Neural cell (in vitro differentiated cells): ENCODE measurements around the gene TRPC4AP. TPM values are rescaled to one million over a fixed set of nuclear protein-coding genes. Genes with fewer than 3 reads are reported as not detected.

ENCODE experiments used
- H2AFZ ChIP-seq: fragments of 200-600, 300-800 bp; sonication (generic), shearing (Covaris generic); 2 replicates; pipeline ENCODE4 v1.6.0; 2014; ENCODE audit warnings: low read depth, mild to moderate bottlenecking, antibody characterized with exemption, low read length, moderate library complexity
- H3F3A ChIP-seq: fragments of 200-600 bp; shearing (Covaris generic); 2 replicates; pipeline ENCODE4 v1.6.1; 2016; ENCODE audit warnings: mild to moderate bottlenecking, moderate library complexity, mixed read lengths, antibody characterized with exemption, low read length; ENCODE audit not compliant: insufficient read depth, poor library complexity, severe bottlenecking
- H3K27ac ChIP-seq: fragments of 200-600, 300-800 bp; sonication (generic), shearing (Covaris generic); 2 replicates; pipeline ENCODE4 v1.5.1; 2014; ENCODE audit warnings: mild to moderate bottlenecking, low read length, moderate library complexity
- H3K27me3 ChIP-seq: fragments of 300-800, 200-600 bp; sonication (generic), shearing (Covaris generic); 2 replicates; pipeline ENCODE4 v1.6.0; 2014; ENCODE audit warnings: mild to moderate bottlenecking, low read depth, low read length, moderate library complexity; ENCODE audit not compliant: insufficient read depth
- H3K36me3 ChIP-seq: fragments of 300-800, 200-600 bp; sonication (generic), shearing (Covaris generic); 2 replicates; pipeline ENCODE4 v1.5.1; 2014; ENCODE audit warnings: mild to moderate bottlenecking, antibody characterized with exemption, low read length, moderate library complexity; ENCODE audit not compliant: insufficient read depth
- H3K4me2 ChIP-seq: fragments of 300-800, 200-600 bp; sonication (generic), shearing (Covaris generic); 2 replicates; pipeline ENCODE4 v1.6.0; 2014; ENCODE audit warnings: mild to moderate bottlenecking, low read length
- H3K4me3 ChIP-seq: fragments of 300-800, 200-600 bp; sonication (generic), shearing (Covaris generic); 2 replicates; pipeline ENCODE4 v1.5.1; 2014; ENCODE audit warnings: mild to moderate bottlenecking, low read length, moderate library complexity
- H3K79me2 ChIP-seq: fragments of 200-600 bp; shearing (Covaris generic); replicated peaks from 2 replicates; pipeline ENCODE4 v1.6.0; 2014; ENCODE audit warnings: mild to moderate bottlenecking, low read length, moderate library complexity; ENCODE audit not compliant: insufficient read depth
- H3K9ac ChIP-seq: fragments of 300-800, 200-600 bp; sonication (generic), shearing (Covaris generic); 2 replicates; pipeline ENCODE4 v1.6.1; 2016; ENCODE audit warnings: mild to moderate bottlenecking, low read length, mixed read lengths
- H3K9me2 ChIP-seq: fragments of 200-600 bp; shearing (Covaris generic); 2 replicates; pipeline ENCODE4 v1.6.1; 2016; ENCODE audit warnings: mild to moderate bottlenecking, low read length, mixed read lengths; ENCODE audit not compliant: insufficient read depth
- H3K9me3 ChIP-seq: fragments of 200-600, 300-800 bp; sonication (generic), shearing (Covaris generic); 2 replicates; pipeline ENCODE4 v1.6.1; 2016; ENCODE audit warnings: mild to moderate bottlenecking, mixed run types, low read length, moderate library complexity, mixed read lengths
- H4K20me1 ChIP-seq: fragments of 200-600 bp; shearing (Covaris generic); 2 replicates; pipeline ENCODE4 v1.6.1; 2016; ENCODE audit warnings: mild to moderate bottlenecking, mixed run types; ENCODE audit not compliant: insufficient read depth
- EP300 ChIP-seq: fragments of 450-650 bp; conservative IDR thresholded peaks from 2 replicates; pipeline ENCODE4 v1.6.1; 2014; ENCODE audit warnings: antibody characterized with exemption, mild to moderate bottlenecking, moderate library complexity; ENCODE audit not compliant: poor library complexity, severe bottlenecking
- EZH2 ChIP-seq: fragments of 200-600, 300-800 bp; shearing (Covaris generic), sonication (generic); IDR thresholded peaks from 2 replicates; pipeline ENCODE4 v1.6.1; 2014; ENCODE audit warnings: antibody characterized with exemption, low read length, borderline replicate concordance, mild to moderate bottlenecking; ENCODE audit not compliant: insufficient read depth, poor library complexity, severe bottlenecking
- MXI1 ChIP-seq: fragments of 450-650 bp; conservative IDR thresholded peaks from 2 replicates; pipeline ENCODE4 v1.6.1; 2014; ENCODE audit warnings: antibody characterized with exemption, mild to moderate bottlenecking; ENCODE audit not compliant: poor library complexity, severe bottlenecking
- POLR2AphosphoS5 ChIP-seq: IDR thresholded peaks from 2 replicates; pipeline ENCODE4 v1.6.1; 2012
- RAD21 ChIP-seq: fragments of 450-650 bp; conservative IDR thresholded peaks from 2 replicates; pipeline ENCODE4 v1.6.1; 2014; ENCODE audit warnings: antibody characterized with exemption, mild to moderate bottlenecking, moderate library complexity
- SMC3 ChIP-seq: fragments of 450-650 bp; conservative IDR thresholded peaks from 2 replicates; pipeline ENCODE4 v1.6.1; 2014; ENCODE audit warnings: antibody characterized with exemption, mild to moderate bottlenecking, moderate library complexity; ENCODE audit not compliant: poor library complexity
- TAF1 ChIP-seq: IDR thresholded peaks from 2 replicates; pipeline ENCODE4 v1.6.1; 2012; ENCODE audit warnings: low read depth
- polyA plus RNA-seq: library from polyadenylated mRNA; depleted of rRNA; stranded (reverse); fragments of >200 nt; gene quantifications from 2 replicates; pipeline ENCODE4 v1.2.3, GENCODE V29; 2014
- TF ChIP-seq, protein P1 (sequence below): fragments of 450-650 bp; IDR thresholded peaks from 2 replicates; pipeline ENCODE4 v1.5.1; 2014; ENCODE audit warnings: antibody characterized with exemption, mild to moderate bottlenecking, moderate library complexity; ENCODE audit not compliant: poor library complexity, severe bottlenecking
- TF ChIP-seq, protein P2 (sequence below): IDR thresholded peaks from 2 replicates; pipeline ENCODE4 v1.6.1; 2012; ENCODE audit warnings: borderline replicate concordance

TRPC4AP gene
- polyA plus RNA-seq, 1 donor from 2014 or later: 85.9 TPM

DNA sequence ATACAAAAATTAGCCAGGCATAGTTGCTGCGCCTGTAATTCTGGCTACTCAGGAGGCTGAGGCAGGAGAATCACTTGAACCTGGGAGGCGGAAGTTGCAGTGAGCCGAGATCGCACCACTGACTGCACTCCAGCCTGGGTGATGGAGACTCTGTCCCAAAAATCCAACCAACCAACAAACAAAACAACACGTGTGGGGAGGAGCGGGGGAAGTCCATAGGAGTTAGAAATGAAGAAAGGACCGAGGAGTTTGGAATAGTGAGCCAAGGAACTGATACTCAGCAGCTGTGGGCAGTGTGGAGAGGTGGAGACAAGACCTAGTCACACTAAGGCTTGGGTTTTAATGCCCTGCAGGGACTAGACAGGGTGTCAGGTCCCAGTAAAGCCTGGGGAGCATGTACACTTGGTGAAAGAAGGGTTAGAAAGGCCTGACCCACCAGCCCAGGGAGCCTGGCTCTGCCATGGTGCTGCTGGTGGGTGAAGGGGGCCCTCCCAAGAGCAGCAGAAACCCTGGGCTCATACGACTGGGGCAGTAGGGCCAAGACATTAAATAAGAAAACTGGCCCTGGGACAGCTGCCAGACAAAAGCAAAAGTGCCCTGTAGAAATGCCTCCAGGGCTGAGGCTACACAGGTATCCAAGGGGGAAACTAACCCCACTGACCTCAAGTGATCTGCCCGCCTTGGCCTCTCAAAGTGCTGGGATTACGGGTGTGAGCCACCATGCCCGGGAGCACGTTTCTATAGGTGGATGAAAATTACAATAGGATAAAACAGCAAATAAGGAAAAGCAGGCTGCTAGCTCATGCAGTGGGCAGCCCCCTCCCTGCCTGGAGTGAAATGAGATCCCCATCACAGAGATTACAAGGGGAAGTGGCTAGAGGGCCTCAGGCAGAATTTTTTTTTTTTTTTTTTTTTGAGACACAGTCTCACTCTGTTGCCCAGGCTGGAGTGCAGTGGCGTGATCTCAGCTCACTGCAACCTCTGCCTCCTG is 78.9 kb downstream of the TRPC4AP start:
- Histone ChIP-seq H3K9me3 (no peaks in the 10 kb centered on the region), H3K9ac (no peak overlapping the region), H3K27ac (no peak overlapping the region), H3K27me3 (no peaks in the 10 kb centered on the region), H3K9me2 (no peaks in the 10 kb centered on the region), H4K20me1 (no peaks in the 10 kb centered on the region), H3F3A (no peaks in the 10 kb centered on the region), H3K79me2 (no peaks in the 10 kb centered on the region), H3K4me2 (no peak overlapping the region), H3K36me3 (peaks cover 6% of the 10 kb centered on the region), H2AFZ (no peak overlapping the region), H3K4me3 (no peak overlapping the region)
- TF ChIP-seq, protein P1, sequence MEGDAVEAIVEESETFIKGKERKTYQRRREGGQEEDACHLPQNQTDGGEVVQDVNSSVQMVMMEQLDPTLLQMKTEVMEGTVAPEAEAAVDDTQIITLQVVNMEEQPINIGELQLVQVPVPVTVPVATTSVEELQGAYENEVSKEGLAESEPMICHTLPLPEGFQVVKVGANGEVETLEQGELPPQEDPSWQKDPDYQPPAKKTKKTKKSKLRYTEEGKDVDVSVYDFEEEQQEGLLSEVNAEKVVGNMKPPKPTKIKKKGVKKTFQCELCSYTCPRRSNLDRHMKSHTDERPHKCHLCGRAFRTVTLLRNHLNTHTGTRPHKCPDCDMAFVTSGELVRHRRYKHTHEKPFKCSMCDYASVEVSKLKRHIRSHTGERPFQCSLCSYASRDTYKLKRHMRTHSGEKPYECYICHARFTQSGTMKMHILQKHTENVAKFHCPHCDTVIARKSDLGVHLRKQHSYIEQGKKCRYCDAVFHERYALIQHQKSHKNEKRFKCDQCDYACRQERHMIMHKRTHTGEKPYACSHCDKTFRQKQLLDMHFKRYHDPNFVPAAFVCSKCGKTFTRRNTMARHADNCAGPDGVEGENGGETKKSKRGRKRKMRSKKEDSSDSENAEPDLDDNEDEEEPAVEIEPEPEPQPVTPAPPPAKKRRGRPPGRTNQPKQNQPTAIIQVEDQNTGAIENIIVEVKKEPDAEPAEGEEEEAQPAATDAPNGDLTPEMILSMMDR: no peak
- TF ChIP-seq RAD21 (no peak), MXI1 (no peak), TAF1 (no peak), SMC3 (no peak), EZH2 (no peak), POLR2AphosphoS5 (no peak), EP300 (no peak)
- TF ChIP-seq, protein P2, sequence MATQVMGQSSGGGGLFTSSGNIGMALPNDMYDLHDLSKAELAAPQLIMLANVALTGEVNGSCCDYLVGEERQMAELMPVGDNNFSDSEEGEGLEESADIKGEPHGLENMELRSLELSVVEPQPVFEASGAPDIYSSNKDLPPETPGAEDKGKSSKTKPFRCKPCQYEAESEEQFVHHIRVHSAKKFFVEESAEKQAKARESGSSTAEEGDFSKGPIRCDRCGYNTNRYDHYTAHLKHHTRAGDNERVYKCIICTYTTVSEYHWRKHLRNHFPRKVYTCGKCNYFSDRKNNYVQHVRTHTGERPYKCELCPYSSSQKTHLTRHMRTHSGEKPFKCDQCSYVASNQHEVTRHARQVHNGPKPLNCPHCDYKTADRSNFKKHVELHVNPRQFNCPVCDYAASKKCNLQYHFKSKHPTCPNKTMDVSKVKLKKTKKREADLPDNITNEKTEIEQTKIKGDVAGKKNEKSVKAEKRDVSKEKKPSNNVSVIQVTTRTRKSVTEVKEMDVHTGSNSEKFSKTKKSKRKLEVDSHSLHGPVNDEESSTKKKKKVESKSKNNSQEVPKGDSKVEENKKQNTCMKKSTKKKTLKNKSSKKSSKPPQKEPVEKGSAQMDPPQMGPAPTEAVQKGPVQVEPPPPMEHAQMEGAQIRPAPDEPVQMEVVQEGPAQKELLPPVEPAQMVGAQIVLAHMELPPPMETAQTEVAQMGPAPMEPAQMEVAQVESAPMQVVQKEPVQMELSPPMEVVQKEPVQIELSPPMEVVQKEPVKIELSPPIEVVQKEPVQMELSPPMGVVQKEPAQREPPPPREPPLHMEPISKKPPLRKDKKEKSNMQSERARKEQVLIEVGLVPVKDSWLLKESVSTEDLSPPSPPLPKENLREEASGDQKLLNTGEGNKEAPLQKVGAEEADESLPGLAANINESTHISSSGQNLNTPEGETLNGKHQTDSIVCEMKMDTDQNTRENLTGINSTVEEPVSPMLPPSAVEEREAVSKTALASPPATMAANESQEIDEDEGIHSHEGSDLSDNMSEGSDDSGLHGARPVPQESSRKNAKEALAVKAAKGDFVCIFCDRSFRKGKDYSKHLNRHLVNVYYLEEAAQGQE: no peak

DNA sequence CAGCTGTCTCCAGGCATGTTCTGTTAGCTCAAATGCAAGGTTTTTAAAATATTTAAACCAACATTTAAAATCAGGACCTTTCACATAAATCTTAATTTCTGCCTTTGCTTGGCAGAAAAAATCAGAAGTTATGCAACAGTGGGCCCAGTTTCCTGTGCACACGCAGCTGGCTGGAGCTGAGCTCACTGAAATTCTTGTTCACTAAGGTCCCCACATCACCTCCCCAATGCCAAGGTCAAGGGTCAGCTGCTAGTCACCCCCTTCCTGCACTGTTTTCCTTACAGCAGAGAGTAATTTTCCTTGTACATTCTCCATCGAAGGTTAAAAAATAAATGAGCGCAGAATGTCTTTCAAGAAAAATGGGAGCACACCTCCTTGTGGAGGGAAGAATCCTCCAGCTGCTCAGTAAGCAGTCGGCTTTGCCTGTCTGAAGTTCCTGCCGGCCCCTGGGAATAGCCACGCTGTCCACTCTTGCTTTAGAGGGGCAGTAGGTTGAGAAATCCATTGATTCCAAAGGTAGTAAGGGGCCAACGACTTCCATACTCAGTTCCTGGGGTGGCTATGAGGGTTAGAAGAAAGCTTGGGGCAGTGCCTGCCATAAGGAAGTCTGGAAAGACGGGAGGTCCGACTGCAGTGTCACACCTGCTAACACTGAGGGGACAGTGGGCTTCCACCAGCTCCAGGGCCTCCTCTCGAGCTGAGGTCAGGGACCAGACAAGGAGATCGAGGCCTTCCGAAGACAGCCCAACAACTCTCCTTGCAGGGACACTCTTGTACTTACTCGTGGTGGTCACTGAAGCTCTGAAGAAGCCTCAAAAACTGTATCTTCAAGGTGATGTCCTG is 80.2 kb downstream of the TRPC4AP start:
- H3K27me3 ChIP-seq: no peaks in the 10 kb centered on the region
- no peak overlapping the region for H3K9ac ChIP-seq
- TF ChIP-seq, protein P2: no peak
- TF ChIP-seq SMC3: no peak
- TF ChIP-seq RAD21: no peak
- TF ChIP-seq MXI1: no peak
- TF ChIP-seq POLR2AphosphoS5: no peak
- no peak for TF ChIP-seq EZH2
- TF ChIP-seq TAF1: no peak
- no peak for TF ChIP-seq EP300
- TF ChIP-seq, protein P1: no peak
- H2AFZ ChIP-seq: no peak overlapping the region
- no peaks in the 10 kb centered on the region for H3F3A ChIP-seq
- no peaks in the 10 kb centered on the region for H3K9me3 ChIP-seq
- H3K27ac ChIP-seq: no peak overlapping the region
- H3K4me2 ChIP-seq: no peak overlapping the region
- H4K20me1 ChIP-seq: no peaks in the 10 kb centered on the region
- peaks cover 6% of the 10 kb centered on the region for H3K36me3 ChIP-seq
- H3K4me3 ChIP-seq: no peak overlapping the region
- H3K79me2 ChIP-seq: no peaks in the 10 kb centered on the region
- H3K9me2 ChIP-seq: no peaks in the 10 kb centered on the region
